HL-60/S4 (cell line): Measurements from ENCODE around the gene PPM1H.
"Not testable (repeated sequence)": the region's sequence is repeated elsewhere in the genome, so short reads cannot be mapped to it uniquely, and the experiment has no call there.

ENCODE experiments used
- in situ Hi-C: fragments of 300-500 bp; cut with MboI; formaldehyde crosslinking; loops from 2 replicates; pipeline ENCODE4 v1.14.3; 2022; ENCODE audit warnings: low sequenced_read_pairs

Gene PPM1H

DNA sequence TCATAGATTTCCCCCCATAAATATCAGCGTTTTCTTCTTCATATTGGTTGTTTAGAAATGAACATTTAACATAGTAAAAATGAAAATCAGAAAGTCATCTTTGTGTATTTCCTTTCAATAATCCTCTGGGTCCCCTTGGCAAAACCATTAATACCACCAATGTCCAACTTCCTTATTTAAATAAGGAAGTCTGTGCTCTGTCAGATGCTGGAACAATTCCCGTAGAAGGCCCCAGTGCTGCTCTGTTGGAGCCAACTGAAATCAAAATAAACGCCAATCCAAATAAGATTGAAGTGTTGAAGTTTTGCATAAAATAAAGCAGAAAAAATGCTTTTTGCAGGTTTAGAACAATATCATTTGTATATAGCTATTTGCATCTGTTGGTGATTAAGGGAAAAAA is 93.1 kb downstream of the PPM1H start:
- in situ Hi-C loops = no loop called here

DNA sequence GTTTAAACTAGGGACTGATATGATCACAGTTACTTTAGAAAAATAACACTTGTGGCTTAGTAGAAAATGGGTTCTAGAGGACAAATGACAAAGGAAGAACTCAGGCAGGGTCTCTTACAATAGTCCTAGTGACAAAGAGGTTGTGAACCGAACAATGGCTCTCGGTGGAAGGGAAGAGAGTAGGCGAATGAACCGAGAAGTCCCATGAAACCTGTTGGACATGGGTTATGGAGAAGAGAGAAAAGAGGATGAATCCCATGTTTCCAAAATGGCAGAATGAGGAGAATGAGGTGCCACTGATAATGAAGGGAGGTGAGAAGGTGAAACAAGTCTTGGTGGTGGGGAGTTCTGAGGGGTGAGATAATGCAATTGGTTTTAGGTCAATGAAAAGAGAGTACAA is 94.1 kb downstream of the PPM1H start:
- in situ Hi-C loops = no loop called here

DNA sequence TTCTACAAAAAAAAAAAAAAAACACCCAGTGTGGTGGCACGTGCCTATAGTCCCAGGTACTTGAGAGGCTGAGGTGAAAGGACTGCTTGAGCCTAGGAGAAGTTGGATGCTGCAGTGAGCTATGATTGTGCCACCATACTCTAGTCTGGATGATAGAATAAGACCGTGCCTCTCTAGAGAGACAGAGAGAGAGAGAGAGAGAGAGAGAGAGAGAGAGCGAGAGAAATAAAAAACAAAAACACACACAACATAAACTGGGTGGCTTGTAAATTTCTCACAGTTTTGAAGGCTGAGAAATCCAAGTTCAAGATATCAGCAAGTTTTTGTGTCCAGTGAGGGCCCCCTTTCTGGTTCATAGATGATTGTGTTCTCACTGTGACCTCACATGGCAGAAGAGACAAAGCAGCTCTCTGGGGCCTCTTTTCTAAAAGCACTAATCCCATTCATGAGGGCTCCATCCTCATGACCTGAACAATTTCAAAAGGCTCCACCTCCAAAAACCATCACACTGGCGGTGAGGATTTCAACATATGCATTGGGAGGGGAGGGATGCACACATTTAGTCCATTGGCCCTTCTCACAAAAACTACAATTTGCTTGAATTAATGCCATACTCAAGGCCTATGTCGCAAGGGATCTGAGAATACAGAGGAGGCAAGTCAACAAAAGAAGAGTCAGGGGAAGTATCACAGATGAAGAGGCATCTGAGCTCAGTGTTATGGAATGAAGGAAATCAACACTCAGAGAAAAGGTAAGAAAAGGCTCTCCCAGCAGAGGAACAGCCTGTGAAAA is 94.9 kb downstream of the PPM1H start:
- in situ Hi-C loops = no loop called here

DNA sequence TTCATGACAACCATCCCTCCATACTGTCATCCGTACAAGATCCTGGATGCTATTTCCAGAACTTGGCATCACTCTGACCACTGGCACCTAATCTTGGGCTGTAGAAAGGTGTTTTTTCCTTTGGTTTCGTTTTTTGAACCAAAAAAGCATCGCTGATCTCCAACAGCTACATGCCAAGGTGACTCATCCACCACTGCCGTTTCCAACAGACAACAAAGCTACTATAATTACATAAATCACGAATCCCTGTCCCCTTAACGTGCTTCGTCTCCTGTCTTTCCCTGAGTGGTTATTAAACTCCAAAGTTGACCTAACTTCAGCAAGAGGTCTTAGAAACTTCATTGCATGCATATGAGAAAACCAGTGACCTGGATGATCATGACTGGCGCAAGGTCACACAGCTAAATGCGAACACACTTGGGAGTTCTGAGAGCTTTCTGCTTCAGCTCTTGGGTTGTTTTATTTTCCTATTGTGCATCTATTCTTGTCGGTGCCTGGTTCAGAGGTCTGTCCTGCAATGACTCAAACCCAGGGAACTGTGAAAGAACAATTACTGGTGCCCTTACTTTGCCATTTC is 99.9 kb downstream of the PPM1H start:
- in situ Hi-C loops = no loop called here

DNA sequence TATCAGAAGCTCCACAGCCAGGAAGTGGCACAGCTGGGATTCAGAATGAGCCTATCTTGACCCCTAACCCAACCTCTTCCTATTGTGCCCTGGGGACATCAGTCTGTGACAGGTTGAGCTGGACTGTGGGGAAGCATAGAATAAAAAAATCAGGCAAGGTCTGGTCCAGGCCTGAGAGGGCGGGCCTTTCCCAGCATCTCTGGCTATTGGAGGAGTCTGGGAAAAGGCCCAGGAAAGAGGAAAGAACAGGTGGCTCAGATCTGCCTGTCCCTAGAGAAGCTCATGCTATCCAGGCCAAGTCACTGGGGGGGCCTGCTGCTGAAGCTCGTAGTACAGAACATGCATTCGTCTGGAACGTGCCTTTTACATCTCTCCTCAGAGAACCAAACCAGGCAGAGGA is 100.5 kb downstream of the PPM1H start:
- in situ Hi-C loops = no loop called here

DNA sequence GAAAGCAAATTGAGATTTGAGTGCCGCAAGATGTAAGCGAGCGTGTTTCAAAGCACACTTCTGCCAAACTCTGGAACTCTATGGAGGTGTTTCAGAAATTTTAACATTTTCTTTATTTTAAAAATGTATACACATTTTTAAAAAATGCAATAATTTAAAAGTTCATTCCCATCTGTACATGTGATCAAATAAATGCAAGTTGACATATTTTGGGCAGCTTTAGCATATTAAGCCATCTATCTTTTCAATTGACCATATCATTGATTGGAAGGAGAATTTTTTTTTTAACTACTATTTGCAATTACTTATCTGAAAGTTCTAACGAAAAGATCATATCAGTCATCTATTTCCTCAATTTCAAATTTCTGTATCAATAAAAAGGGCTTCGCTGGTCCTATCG is 101.3 kb downstream of the PPM1H start:
- in situ Hi-C loops = no loop called here

DNA sequence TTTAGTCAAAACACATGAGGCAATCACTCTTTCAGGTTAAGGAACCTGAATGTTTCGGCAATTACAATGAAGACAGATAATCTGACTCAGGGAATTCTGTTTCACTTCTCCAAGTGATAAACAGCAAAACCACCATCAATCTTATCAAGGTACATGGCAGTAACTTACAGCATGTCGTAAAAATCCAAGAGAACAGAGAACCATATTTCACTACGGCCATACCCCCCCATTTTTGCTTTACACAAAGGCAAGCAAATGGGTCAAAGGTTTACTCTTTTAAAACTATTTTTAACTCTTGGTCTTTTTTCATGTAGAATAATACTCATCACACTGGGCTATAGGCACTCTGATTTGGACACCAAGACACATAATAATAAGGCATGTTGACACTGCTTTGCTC is 102.4 kb downstream of the PPM1H start:
- in situ Hi-C loops = no loop called here

DNA sequence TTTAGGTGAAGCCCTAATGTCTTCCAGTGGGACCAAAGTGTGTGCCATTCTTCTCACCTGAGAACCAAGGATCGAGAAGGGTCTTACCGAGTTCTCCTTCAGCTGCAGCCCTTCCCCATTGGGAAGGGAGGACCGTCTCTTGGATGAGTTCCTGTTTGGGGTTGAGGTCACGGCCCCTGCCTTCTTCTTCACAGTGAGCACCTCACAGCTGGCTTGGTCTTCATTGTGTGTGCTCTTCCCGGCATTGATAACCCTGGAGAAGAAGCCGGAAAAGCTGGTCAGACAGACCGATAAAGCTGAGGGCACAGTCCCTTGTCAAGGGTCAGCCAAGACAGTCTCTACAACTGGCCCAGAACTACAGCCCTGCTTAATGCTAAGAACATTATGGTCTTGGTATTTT is 102.9 kb downstream of the PPM1H start:
- in situ Hi-C loops = no loop called here

DNA sequence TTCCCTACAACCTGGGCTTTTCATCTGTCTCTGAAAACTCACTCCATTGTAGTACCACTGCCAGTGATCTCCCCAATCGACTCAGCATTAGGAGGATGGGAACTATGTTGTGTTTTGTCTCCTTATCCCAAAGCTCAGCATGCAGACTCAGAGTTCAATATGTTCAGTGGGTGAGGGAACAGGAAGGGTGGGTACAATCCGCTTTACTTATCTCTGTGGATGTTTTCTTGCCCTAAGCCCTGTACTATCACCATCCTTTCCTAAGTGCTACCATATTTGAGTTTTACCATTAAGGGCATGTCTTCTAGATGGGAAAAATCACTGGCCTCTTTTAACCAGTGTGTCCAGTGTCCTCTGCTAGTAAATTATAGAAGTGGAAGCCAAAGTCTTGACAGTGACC is 107.1 kb downstream of the PPM1H start:
- in situ Hi-C loops = no loop called here

DNA sequence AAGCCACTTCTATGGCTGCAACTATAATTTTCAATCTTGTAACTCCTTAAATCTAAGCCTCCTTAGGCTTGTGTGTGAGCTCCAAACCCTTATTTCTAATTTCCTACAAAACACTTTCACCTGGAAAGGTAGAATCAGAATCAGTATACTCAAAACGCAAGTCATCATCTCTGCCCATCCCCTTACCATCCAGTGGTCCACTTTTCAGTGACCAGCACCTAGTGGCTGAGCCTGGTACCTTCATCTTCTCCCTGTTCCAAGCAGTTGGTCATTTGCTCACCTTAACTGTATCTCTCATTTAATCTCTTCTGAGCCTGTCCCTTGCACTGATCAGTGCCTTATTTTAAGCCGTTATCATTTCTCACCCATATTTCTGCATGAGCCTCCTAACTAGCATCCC is 107.9 kb downstream of the PPM1H start:
- in situ Hi-C loops = no loop called here

DNA sequence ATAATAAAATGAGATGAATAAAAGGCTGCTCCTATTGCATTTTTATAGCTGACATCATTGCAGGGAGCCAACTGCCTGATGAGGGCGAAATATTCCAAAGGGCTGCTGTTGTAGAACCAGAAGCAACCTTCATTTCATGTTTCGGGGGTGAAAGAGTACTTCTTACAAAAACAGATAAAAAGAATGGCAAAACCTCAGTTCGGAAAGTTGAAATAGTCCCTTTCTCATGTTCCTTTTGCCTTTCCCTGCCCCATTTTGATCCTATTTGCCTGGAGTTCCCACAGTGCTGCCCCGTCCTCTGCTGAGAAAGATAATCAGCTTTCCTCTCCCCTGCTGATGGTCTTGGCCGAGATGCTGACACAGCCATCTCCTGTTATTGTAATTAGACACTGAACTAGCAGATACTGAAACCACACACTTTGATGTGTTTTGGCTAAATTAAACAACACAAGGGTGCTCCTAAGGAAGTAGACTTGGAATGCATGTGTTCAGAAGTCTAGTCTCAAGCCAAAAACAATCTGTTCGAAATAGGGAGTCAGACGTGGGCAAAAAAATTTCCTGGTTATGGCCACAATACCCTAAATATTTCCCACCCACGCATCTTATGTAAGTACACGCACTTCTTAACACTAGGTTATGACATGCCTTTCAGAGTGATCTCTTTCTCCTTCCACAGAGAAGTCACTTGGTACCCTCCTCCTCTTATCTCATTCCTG is 117.2 kb downstream of the PPM1H start:
- in situ Hi-C loops = no loop called here

DNA sequence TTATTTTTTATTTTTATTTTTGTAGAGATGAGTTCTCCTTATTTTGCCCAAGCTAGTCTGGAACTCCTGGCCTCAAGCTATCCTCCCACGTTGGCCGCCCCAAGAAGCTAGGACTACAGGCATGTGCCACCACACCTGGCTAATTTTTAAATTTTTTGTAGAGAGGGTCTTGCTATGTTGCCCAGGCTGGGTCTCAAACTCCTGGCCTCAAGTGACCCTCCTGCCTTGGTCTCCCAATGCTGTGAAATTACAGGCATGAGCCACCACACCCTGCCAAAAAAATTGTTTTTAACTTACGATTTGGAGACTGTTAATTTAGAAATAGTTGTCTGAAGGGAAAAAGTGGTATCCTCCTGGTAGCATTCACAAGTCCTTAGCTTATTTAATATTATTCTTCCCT is 120.7 kb downstream of the PPM1H start:
- in situ Hi-C loops = no loop called here

DNA sequence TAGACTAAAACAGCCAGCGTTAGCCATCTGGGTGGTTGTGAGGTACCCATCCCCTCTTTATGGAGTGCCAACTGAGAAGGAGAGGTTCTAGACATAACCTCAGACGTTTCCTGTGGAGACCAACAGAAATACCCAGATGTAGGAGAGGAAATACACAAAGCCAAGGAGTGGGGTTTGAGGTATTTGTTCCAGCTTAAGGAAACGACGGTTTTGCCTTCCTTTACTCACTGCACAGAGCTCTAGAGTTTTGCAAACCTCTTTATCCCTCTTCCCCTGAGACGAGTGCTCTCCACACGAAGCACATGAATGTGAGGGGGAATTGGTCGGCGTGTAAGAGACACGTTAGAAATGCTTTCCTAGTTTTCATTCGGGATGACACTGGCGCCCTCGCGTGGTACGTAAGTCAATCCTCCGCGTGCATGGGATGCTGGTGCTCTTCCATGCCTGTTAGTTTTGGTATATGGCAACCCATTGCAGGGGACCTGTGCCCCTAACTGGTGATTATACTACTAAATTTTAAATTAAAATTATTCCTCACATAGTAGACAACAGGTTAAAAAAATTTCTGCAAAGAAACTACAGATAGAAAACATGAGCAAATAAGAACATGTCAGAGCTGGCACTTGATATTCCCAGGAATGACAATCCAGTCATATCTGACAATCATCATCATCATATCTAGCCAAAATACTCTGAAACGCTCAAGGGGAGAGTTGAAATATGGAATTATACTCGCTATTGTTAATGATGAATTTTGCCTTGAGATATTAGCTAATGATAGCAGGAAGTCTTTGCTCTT is 121.7 kb downstream of the PPM1H start:
- in situ Hi-C loops = no loop called here

DNA sequence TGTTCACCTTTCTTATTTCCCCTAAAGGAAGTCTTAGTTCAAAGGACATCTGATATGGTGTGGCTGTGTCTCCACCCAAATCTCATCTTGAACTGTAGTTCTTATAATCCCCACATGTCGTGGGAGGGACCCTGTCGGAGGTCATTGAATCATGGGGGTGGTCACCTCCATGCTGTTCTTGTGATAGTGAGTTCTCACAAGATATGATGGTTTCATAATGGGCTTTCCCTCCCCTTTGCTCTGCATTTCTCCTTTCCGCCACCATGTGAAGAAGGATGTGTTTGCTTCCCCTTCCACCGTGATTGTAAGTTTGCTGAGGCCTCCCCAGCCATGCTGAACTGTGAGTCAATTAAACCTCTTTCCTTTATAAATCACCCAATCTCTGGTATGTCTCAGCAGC is 123.5 kb downstream of the PPM1H start:
- in situ Hi-C loops = not testable (repeated sequence)

DNA sequence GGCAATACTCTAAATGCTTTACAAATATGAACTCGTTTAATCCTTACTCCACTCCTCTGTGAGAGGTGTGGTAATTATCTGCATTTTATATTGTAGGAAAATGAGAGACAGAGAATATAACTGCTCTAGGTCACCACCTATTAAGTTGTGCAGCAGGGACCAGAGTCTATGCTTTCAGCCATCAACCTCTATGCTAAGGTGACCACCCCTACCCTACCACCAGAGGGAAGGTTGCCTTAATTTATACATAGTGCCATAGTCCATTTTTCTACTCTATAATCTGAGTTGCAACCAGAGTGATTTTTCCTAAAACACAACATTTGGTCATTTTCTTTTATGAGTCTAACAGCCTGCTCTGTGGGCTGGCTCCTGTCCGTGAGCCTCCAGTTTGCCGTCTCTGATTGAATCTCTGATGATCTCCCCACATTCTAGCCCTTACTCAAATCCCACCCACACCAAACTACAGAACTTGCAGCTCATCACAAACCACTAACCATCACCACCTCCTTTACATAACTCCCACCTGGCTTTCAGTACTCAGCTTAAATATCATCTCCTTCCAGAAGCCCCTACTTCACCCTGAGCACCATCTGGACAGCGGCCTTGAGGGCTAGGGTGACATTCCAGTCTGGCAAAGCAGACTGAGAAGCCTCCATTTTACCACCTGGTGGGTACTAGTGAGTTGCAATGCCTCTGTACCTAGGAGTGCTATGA is 126.6 kb downstream of the PPM1H start:
- in situ Hi-C loops = loop anchor here (10.0 kb wide), 1 partner anchor 266 kb away; no protein-coding TSS in a partner anchor

DNA sequence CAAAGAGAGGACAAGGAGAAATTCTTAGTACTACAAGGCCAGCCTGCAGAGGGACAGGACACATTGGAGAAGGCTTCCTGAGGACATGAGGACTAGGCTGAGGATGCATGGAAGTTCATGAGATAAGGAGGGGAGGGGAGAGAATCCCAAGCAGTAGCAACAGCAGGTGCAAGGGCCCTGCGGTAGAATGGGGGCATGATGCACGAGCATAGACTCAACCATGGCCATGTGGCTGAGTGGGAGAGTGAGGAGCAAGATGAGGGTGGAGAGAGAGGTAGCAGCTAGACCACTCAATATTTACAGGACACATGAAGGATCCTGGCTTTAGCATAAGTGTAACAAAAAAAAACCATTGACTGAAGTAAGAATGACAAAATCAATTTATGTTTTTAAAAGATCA is 128.1 kb downstream of the PPM1H start:
- in situ Hi-C loops = loop anchor here (10.0 kb wide), 1 partner anchor 268 kb away; no protein-coding TSS in a partner anchor

DNA sequence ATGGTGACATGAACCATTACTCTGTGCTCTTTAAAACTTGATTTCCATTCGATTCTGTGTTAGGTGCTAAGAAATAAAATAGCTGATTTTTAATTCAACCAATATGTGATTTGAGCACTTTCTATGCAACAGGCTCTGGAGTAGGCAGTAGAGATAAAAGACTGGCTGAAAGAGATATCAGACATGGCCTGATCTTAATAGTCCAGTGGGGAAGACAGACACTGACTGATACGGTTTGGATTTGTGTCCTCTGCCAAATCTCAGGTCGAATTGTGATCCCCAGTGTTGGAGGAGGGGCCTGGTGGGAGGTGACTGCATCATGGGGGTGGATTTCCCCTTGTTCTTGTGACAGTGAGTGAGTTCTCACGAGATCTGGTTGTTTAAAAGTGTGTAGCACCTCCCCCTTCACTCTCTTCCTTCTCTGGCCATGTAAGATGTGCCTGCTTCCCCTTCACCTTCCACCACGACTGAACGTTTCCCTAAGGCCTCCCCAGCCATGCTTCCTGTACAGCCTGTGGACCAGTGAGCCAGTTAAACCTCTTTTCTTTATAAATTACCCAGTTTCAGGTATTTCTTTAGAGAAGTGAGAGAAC is 128.6 kb downstream of the PPM1H start:
- in situ Hi-C loops = loop anchor here (10.0 kb wide), 1 partner anchor 268 kb away; no protein-coding TSS in a partner anchor

DNA sequence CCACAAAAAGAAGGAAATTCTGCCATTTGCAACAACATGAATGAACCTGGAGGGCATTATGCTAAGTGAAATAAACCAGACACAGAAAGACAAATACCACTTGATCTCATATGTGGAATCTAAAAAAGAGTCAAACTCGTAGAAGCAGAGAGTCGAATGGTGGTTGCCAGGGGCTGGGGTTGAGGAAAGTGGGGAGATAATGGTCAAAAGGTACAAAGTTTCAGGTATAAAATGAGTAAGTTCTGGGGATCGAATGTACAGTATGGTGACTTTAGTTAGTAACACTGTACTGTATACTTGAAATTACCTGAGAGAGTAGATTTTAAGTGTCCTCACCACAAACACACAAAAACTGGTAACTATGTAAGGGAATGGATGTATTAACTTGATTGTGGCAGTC is 129.4 kb downstream of the PPM1H start:
- in situ Hi-C loops = loop anchor here (10.0 kb wide), 1 partner anchor 269 kb away; no protein-coding TSS in a partner anchor

DNA sequence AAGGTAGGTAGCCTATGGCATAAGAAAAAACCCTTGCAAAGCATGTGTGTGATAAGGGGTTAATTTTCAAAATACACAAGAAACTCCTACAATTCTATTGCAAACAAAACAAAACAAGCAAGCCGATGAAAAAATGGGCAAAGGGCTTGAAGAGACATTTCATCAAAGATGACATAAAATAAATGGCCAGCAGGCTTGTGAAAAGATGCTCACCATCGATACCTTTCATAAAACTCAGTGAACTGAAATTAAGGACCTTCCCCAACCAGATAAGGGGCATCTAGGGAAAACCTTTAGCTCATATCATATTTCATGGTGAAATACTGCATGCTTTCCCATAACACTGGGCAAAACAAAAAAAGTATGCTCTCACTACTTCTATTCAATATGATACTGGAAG is 131.2 kb downstream of the PPM1H start:
- in situ Hi-C loops = loop anchor here (10.0 kb wide), 1 partner anchor 271 kb away; no protein-coding TSS in a partner anchor

DNA sequence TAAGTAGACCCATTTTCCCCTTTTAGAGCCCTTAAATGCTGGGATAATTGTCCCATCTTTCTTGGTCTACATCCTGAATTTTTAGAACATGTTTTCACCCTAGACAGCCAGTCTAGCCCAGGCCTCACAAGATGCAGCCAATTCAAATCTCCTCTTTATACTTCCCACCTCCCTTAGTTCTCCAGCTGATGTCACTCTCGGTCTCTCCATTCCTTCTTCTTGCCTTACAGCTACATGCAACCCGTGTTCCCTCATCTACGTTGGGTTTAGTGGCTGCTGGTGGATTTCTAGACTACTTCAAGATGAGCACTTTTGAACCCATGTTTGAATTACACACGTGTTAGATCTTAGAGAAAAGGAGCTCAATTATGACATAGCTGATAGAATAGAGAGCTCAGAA is 132.0 kb downstream of the PPM1H start:
- in situ Hi-C loops = loop anchor here (10.0 kb wide), 1 partner anchor 272 kb away; no protein-coding TSS in a partner anchor
